ENCODE data around the gene AJAP1.

The AJAP1 gene, protein sequence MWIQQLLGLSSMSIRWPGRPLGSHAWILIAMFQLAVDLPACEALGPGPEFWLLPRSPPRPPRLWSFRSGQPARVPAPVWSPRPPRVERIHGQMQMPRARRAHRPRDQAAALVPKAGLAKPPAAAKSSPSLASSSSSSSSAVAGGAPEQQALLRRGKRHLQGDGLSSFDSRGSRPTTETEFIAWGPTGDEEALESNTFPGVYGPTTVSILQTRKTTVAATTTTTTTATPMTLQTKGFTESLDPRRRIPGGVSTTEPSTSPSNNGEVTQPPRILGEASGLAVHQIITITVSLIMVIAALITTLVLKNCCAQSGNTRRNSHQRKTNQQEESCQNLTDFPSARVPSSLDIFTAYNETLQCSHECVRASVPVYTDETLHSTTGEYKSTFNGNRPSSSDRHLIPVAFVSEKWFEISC

DNA sequence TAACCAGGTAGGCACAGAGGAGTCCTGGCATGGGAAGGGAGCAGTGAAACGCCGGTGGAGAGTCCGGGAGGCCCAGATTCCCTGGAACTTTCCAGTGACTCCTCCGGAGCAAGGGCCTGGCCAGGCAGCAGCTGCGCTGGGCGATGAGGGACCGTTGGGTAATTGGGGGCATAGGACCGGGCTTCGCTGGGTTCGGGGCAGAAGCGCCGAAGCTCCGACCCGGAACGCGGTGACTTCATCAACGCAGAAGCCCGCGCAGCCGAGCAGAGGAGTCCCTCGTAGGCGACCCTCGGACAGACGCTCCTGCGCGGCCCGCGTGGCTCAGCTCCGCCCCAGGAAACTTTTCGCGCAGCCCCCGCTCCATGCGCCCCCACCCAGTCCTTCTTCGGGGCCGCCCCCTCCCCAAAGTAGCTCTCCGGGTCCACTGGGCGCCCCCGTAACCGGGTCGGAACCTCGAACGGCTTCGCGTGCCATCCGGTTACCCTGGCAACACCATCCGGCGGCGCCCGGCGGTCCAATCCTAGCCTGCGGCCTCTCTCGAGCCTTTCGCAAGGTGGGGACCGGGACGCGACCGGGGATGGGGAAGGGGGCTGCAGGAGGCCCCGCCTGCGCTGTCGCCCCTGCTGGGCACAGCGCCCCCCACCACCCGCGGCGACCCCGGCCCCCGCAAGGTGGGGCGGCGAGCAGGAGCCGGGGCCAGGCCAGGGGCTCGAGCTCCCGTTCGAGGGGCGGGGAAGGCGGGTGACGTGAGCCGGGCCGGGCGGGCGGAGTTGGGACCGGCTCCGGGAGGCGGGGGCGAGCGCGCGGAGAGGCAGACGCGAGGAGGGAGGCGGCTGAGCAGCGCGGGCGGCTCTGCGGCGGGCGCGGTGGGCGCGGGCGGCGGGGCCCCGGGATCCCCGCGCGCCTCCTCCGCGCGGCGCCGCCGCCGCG, at the start of gene AJAP1:
Gene AJAP1, plus strand, starts transcription at position 814 of the 930 bp plus-strand sequence. CDS start 817 bp downstream, outside the sequence.
- TF ChIP-seq, protein P1, sequence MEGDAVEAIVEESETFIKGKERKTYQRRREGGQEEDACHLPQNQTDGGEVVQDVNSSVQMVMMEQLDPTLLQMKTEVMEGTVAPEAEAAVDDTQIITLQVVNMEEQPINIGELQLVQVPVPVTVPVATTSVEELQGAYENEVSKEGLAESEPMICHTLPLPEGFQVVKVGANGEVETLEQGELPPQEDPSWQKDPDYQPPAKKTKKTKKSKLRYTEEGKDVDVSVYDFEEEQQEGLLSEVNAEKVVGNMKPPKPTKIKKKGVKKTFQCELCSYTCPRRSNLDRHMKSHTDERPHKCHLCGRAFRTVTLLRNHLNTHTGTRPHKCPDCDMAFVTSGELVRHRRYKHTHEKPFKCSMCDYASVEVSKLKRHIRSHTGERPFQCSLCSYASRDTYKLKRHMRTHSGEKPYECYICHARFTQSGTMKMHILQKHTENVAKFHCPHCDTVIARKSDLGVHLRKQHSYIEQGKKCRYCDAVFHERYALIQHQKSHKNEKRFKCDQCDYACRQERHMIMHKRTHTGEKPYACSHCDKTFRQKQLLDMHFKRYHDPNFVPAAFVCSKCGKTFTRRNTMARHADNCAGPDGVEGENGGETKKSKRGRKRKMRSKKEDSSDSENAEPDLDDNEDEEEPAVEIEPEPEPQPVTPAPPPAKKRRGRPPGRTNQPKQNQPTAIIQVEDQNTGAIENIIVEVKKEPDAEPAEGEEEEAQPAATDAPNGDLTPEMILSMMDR (conservative IDR thresholded peaks at IDR 0.05; ENCODE audit: control insufficient read depth, insufficient read depth, low read depth, low read length) = no peak
- peak within 1 kb of the TSS; percentile 6 for H3K4me3 ChIP-seq (ENCODE audit: control insufficient read depth, low read depth, low read length)
- no peak for DNase-seq (ENCODE audit: low read depth)

DNA sequence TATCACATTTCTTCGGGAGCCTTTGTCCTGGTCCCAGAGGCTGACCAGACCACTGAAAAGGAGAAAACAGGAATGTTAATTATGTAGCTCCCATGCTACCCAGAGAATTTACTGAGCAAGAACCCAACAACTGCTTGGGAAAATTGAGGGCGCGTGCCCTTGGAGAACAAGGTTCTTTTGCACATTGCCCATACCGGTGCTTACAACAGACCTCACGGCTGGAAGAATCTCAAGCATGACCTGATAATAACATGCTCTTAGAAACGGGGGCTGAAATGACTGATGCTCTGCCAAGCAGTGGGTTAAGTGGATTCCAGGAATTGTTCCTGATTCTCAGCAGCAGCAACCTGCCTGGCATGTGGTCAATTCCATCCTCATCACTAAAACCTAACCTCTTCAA, 49.3 kb upstream of the AJAP1 start:
- TF ChIP-seq, protein P1 (conservative IDR thresholded peaks at IDR 0.05; ENCODE audit: control insufficient read depth, insufficient read depth, low read depth, low read length) = no peak
- DNase-seq (ENCODE audit: low read depth) = no peak
- H3K4me3 ChIP-seq (ENCODE audit: control insufficient read depth, low read depth, low read length) = no peak overlapping the region

DNA sequence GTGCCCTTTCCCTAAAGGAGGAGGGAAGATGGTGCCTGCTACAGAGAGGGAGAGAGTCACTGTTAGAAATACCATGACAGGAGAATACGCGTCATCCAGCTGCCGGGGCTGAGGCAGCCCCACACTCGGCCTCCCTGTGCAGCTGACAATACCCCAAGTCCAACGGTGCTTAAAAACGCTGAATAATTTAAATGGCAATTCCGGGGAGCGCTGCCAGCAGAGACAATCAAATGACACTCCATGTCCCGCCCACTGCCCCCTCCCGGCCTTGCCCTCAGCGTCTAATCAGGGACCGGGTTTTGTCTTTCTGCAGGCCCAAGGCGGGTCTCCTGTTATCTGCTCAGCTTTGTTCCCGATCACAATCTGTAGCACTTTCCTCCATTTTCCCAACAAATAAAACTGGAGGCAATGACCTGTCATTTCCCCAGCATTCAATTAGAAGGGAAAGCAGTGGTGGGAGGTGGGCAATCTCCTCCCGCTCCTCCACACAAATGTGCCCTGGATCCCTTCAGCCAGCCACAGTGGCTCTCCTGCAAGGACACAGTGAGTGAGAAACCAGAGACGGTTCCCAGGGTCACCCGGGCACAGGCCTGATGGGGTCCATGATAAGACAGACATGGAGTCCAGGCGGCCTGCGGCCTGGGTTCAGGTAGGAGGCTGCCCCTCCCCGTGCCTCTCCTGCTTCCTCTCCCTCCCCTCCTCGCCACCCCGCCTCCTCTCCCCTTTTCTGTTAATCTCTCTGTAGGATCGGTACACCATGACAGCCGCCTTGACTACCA, 42.7 kb upstream of the AJAP1 start:
- TF ChIP-seq, protein P1 (conservative IDR thresholded peaks at IDR 0.05; ENCODE audit: control insufficient read depth, insufficient read depth, low read depth, low read length) = no peak
- DNase-seq (ENCODE audit: low read depth) = no peak
- H3K4me3 ChIP-seq (ENCODE audit: control insufficient read depth, low read depth, low read length) = no peak overlapping the region

DNA sequence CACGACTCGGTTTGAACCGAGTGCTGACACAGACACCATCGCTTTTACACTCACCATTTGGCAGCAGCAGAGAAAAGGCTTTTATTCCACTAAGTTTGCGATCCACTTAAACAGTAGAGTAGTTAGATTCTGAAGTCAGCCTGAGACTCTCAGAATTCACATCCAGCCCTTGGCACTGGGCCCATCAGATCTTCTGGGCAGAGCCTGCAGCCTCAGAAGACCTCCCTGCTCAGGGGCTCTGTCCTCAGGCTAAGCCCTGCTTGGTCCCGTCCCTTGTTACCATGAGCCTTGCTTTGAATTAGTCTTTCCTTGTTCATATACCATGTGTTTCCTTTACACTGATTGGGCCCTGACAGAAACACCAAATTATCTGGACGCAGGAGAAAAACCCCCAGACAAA, 41.4 kb upstream of the AJAP1 start:
- no peak overlapping the region for H3K4me3 ChIP-seq (ENCODE audit: control insufficient read depth, low read depth, low read length)
- TF ChIP-seq, protein P1 (conservative IDR thresholded peaks at IDR 0.05; ENCODE audit: control insufficient read depth, insufficient read depth, low read depth, low read length) = no peak

DNA sequence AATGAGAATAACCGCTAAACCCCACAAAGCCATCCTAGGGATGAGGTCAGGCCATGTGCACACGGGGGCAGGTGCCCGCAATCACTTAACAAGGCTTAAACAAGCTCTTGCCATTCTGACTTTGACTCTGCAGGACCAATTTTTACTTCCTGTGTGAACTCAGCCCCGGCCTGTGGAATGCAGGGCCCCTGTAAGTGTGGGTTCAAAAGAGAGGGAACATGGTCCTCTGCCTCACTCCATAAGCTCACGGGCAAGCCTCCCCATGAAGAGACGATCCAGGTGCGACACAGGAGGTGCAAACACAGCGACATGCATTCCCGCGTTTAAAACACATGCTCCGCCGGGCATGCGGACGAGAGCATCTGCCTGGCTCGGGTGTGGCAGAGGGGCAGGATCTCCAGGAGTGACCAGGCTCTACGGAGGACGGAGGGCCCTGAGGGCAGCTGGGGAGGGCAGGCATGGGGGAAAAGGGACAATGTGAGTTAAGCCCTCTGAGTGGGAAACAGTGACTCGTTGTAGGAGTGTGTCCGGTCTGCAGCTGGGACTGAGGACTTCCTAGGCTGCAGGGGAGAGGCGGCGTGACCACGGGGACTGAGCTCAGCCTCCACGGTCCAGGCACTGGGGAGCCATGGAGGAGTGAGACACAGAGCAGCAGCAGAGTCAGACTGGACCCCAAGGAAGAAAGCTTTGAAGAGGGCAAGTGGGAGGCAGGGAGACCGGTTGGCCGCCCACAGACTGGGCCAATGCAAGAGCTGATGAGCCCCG, 40.6 kb upstream of the AJAP1 start:
- no peak for DNase-seq (ENCODE audit: low read depth)
- no peak overlapping the region for H3K4me3 ChIP-seq (ENCODE audit: control insufficient read depth, low read depth, low read length)
- TF ChIP-seq, protein P1 (conservative IDR thresholded peaks at IDR 0.05; ENCODE audit: control insufficient read depth, insufficient read depth, low read depth, low read length) = no peak

More for the DNA sequence above, 41.4 kb upstream of the AJAP1 start:
- DNase-seq (ENCODE audit: low read depth) = no peak

Data from fibroblast of mammary gland (primary cell).